Activated CD8-positive, alpha-beta memory T cell treated with anti-CD3 and anti-CD28 coated beads for 1 hour (primary cell): ENCODE measurements around the gene NTM.

Source experiments
- DNase-seq, 2 donors: peaks; one replicate each; pipeline ENCODE4 v3.0.0-alpha.2; 2020; ENCODE audit warnings: low read depth in 1 of 2; ENCODE audit errors: extremely low read depth in 1 of 2

The NTM gene

DNA sequence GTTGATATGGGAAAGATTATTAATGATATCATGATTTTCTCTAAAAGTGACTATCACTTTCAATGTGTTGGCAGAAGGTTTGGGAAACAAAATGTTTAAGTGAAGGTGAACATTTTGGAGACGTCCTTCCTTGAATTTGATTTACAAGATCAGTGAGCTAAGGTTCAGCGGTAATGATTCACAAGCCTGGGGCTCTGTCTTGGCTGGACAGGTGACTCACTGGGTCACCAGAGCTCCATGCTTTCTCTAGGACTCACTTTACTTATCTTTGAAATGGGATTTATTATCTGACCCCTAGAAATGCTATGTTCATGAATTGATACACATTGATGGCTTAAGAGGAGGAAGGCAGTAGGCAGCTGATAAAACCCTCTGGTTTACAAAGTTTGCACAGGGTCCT, 437.5 kb downstream of the NTM start:
- DNase-seq = no peak

DNA sequence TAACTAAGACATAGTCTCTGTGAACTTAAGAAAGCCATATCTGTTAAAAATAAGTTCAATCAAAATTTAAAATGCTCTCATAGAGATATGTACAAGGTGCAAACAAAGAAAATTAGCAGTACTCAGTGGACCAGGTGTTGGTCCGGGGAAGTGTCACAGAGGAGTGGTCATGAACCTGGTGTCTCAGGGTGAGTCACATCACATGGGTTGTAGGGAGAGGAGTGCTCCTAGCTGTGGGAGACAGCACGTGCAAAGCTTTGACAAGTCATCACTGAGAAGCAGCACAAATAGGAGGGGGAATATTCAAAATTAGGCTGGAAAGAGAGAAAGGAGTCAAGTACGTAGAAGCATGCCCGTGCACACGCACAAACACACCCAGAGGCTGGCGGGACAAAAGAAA, 438.1 kb downstream of the NTM start:
- no peak for DNase-seq

GRCh38 chr11:131809203-131809918, 438.9 kb downstream of the NTM start:
- DNase-seq = no peak

GRCh38 chr11:131810541-131810940, 440.1 kb downstream of the NTM start:
- no peak for DNase-seq

DNA sequence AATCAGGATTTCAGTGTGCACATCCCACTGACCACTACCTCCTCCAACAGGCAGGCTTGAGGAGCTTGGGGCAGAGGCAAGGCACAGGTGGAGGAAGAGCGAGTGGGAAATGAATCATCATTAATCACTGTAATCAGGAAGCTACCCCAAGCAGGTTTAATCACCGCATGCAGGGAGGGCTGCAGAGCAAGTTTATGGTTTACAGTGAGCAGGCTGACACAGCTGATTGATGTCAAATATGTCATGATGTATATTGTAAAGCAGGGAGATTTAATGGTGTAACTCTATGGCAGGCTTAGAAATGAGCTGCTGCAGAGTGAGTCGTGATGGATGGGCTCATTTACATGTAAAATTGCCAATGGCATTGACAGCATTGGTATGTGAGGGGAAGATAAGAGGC, 441.0 kb downstream of the NTM start:
- DNase-seq = no peak

DNA sequence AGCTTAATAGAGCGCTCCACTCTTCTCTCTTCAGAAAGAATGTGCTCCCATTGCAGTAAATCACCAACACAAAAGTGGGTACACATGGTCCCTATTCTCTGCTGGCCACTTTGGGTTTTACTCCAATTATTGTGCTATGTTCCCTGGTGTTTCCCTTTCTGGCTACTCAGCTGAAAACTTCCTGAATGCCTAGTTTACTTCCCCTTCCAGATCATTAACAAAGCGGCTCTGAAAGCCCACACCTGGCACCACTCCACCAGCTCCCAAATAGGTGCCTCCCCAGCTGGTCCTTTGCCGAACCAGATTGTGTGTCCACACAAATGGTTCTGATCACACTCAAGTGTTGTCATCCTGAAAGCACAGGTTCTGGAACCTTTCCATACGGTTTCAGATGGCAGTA, 443.7 kb downstream of the NTM start:
- DNase-seq = no peak

DNA sequence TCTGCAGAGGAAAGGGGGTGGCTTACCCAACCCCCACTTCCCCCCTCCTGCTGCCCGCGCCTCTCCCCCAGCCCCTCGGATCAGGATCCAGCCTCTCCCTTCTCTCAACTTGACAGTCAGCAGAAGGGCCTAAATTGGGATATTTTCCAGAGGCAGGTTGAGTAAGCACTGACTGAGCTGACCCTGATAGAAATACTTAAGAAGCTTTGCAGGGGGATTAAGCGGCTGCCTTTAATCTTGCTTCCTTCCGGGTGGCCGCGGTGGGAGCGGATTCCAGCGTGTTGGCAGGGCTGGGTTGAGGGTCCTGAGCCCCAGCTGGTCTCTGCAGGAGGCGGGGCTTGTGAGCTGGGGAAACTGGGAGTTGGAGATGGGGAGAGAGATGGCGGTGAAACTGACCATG, 445.2 kb downstream of the NTM start:
- DNase-seq = no peak

DNA sequence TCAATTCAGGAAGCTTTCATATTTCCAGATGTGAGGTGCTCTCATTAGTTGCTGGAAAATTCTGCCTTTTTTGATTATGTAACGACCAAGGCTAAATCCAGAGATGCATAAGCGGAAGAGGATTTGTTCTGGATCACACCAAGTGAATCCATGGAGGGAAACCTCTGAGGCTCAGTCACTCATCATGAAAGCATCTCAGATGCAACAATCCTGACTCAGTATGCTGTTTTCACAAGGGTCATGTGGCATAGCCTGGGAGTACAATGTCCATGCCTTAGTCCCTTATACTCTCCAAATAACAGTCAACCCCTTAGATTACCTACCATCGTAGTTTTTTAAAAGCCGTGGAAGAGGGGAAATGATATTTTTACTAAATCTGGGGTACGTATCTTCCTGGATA, 445.6 kb downstream of the NTM start:
- DNase-seq = no peak

GRCh38 chr11:131817687-131818188, 447.3 kb downstream of the NTM start:
- no peak for DNase-seq

- no peak for DNase-seq
These were observed 449.4 kb downstream of the NTM start for GRCh38 chr11:131819865-131820264.

GRCh38 chr11:131822506-131822905, 452.1 kb downstream of the NTM start:
- DNase-seq = no peak

- no peak for DNase-seq
These were observed 453.4 kb downstream of the NTM start for GRCh38 chr11:131823772-131824171.

GRCh38 chr11:131824771-131825170, 454.4 kb downstream of the NTM start:
- DNase-seq = no peak

GRCh38 chr11:131827430-131827829, 457.0 kb downstream of the NTM start:
- DNase-seq = no peak

- no peak for DNase-seq
These were observed 459.3 kb downstream of the NTM start for GRCh38 chr11:131829725-131830124.

GRCh38 chr11:131832079-131832478, 461.7 kb downstream of the NTM start:
- DNase-seq = no peak

GRCh38 chr11:131833366-131833765, 463.0 kb downstream of the NTM start:
- DNase-seq = no peak

DNA sequence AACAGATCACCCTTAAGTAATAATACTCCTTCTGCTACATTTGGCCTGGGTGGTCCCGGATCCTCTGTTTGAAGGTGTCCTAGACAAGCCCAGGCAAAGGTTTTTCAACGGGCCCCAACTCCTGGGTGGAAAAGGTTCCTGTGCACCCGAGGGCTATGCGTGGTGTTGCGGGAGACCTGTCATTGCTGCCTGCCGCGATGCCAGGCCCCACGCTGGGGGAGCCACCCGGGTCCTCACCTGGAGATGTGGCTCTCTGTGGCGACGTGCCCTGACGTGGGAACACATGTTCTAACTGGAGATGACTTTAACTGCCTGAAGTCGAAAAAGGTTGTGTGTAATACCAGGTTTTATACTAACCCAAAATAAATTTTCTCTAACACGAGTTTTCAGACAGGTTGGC, 467.1 kb downstream of the NTM start:
- DNase-seq = no peak

DNA sequence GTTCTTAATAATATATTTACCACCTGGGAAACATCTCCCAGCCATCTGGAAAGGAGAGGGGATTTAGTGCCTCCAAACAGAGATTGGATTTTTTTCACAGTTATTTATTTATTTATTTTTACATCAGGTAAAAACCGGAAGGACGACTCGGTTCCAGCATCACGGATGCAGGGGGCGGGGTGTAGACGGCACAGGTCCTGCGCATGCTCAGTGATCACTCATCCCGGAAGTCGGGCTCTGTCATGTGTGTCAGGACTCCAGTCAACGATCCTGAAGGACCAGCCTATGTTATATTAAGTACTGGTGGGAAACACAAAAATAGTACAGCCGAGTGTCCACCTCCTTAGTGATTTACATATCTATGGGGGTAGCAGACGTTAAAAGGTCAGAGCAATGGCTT, 467.6 kb downstream of the NTM start:
- DNase-seq = no peak

DNA sequence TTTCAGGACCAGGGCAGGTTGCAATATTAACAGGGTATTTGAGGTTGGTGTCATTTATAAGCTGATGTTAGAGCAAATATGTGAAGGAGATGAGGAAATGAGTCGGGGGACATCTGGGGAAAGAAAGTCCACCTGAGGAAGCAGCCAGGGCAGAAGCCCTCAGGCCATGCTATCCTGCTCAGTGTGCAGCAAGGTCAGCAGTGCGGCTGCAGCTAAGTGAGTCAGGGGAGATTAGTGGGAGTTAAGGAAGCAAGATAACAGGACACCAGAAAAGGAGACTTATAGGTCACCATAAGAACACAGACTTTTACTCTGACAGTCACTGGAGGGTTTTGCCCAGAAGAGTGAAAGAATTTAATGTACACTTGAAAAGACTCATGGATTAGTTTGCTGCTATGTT, 468.9 kb downstream of the NTM start:
- DNase-seq = no peak

DNA sequence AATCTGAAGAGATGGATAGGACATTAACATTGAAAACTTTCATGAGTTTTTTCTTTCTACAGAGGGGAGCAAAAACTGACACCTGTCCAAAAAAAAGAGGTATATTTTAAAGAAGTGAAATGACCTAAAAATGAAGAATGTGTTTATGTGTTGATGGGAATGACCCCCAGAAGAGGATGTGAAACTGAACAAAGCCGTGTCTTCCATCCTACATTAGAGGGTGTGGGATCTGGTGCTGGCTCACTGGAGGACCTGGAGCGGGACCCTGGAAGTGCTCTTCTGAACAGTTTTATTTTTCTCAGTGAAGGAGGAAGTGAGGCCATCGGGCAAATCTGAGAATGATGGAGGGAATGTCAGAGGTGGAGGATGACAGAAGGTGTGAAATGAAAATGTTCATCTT, 470.1 kb downstream of the NTM start:
- no peak for DNase-seq

- DNase-seq = no peak
These were observed 470.6 kb downstream of the NTM start for GRCh38 chr11:131841028-131841427.
